NB4 (cell line): ENCODE measurements around the gene CACNB3.

Experiments
- DNase-seq: peaks from one replicate; pipeline ENCODE4 v3.0.0; 2010; ENCODE audit warnings: low read depth
- H3K4me3 ChIP-seq: one replicate; pipeline ENCODE4 v1.5.1; 2011; ENCODE audit warnings: mild to moderate bottlenecking, low read depth, low read length, moderate library complexity
- MYC ChIP-seq: IDR thresholded peaks from 2 replicates; pipeline ENCODE4 v1.6.1; 2011; ENCODE audit warnings: low read depth, low read length
- POLR2A ChIP-seq: IDR thresholded peaks from 2 replicates; pipeline ENCODE4 v1.6.1; 2011; ENCODE audit warnings: mild to moderate bottlenecking; ENCODE audit not compliant: insufficient read length; ENCODE audit errors: extremely low read depth
- TF ChIP-seq, protein P1 (sequence below): IDR thresholded peaks from one replicate; pipeline ENCODE4 v1.5.1; 2012; ENCODE audit warnings: low read depth, low read length
- TF ChIP-seq, protein P2 (sequence below): IDR thresholded peaks from 2 replicates; pipeline ENCODE4 v1.6.1; 2011; ENCODE audit warnings: low read depth, low read length

The CACNB3 gene

DNA sequence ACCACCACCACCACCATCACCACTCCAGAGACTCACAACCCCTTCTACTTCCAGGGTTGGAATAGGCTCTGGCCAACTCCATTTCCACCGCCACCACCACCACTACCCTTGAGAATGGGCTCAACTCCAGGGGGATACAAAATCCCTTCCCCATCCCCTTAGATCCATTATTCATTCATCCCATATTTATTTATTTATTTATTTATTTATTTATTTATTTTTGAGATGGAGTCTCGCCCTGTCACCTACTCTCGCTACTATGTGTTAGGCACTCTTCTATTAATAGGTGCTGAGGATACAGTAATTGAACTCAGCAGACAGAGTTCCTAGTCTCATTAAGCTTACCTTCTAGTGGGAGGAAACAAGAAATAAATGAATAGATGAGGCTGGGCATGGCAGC is 24.6 kb upstream of the CACNB3 start:
- DNase-seq = no peak
- no peak overlapping the region for H3K4me3 ChIP-seq
- TF ChIP-seq, protein P1, sequence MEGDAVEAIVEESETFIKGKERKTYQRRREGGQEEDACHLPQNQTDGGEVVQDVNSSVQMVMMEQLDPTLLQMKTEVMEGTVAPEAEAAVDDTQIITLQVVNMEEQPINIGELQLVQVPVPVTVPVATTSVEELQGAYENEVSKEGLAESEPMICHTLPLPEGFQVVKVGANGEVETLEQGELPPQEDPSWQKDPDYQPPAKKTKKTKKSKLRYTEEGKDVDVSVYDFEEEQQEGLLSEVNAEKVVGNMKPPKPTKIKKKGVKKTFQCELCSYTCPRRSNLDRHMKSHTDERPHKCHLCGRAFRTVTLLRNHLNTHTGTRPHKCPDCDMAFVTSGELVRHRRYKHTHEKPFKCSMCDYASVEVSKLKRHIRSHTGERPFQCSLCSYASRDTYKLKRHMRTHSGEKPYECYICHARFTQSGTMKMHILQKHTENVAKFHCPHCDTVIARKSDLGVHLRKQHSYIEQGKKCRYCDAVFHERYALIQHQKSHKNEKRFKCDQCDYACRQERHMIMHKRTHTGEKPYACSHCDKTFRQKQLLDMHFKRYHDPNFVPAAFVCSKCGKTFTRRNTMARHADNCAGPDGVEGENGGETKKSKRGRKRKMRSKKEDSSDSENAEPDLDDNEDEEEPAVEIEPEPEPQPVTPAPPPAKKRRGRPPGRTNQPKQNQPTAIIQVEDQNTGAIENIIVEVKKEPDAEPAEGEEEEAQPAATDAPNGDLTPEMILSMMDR = no peak
- TF ChIP-seq, protein P2, sequence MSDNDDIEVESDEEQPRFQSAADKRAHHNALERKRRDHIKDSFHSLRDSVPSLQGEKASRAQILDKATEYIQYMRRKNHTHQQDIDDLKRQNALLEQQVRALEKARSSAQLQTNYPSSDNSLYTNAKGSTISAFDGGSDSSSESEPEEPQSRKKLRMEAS = no peak
- TF ChIP-seq MYC (no peak), POLR2A (no peak)

DNA sequence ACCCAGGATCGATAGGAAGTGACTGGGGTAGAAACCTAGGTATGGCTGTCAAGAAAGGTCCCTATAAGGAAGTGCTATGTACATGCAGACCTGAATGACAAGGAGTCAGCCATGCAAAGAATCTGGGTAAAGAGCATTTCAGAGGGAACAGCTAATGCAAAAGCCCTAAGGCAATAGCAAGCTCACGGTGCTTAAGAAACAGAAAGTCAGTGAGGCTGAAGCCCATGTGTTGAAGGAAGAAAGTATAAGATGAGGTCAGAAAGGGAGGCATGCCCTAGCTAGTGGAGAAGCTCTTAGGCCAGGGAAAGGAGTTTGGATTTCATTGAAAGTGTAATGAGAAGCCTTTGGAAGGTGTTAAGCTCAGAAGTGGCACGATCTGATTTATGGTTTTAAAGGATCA is 23.4 kb upstream of the CACNB3 start:
- no peak for DNase-seq

DNA sequence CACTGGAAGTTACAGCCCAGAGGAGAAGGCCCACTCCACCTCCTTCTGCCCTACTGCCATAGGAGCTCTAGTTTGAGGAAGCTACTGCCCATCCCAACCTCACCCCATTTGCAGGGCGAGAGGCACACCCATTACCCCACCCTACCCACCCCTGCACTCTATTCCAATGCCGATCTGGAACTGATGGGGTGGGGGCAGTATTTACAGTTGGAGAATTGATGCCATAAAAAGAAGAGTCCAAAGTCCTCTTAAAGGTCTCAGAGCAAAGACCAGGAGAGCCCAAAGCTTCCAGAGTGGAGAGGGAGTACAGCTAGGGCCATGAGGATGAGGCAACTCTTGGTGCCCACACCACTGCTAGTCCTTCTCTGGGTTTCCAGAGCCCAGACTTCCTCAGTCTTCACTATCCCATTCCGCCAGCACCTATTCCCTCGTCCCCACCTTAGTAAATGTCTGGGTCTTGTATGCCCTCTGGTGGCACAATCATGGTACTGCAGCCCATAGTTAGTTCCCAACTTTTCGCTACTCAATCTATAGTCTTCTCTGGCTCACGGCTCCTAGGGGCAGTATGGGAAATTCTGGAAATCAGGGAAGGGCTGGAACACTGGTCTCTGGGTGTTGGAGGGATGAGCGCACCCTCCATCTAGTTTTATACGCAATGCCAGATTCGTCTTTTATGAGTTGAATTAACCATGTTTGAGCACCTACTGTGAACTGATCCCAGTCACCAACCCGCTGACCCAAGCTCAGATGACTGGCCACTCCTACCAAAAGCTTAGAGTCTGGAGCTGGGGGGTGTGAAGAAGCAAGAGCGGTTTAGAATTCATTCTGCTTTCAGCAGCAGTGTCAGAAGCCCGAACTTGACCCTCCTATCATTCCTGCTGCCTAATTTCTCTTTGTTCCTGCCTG is 22.5 kb upstream of the CACNB3 start:
- no peak overlapping the region for H3K4me3 ChIP-seq
- peak; percentile 75 for DNase-seq
- TF ChIP-seq, protein P1 = peak; percentile 98
- TF ChIP-seq, protein P2 = no peak
- TF ChIP-seq MYC (no peak), POLR2A (no peak)

More for the DNA sequence above, 23.4 kb upstream of the CACNB3 start:
- TF ChIP-seq MYC = no peak
- TF ChIP-seq POLR2A = no peak
- TF ChIP-seq, protein P1 = no peak
- TF ChIP-seq, protein P2 = no peak
- no peak overlapping the region for H3K4me3 ChIP-seq

DNA sequence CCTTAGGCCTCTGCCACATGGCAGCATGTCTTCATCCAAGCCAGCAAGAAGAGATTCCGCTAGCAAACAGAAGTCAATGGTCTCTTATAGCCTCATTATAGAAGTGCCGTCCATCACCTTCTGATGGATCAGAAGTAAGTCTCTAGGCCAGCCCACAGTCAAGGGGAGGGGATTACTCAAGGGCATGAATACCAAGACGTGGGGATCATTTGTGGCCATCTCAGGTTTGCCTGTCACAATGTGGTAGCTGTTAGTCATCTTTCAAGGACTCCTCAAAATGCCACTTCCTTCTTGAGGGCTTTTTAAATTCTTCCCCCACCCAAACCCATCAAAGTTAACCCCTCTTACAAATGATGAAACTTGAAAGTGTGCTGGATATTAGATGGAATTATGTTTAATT is 21.3 kb upstream of the CACNB3 start:
- TF ChIP-seq, protein P2 = no peak
- no peak overlapping the region for H3K4me3 ChIP-seq
- DNase-seq = peak; percentile 88

DNA sequence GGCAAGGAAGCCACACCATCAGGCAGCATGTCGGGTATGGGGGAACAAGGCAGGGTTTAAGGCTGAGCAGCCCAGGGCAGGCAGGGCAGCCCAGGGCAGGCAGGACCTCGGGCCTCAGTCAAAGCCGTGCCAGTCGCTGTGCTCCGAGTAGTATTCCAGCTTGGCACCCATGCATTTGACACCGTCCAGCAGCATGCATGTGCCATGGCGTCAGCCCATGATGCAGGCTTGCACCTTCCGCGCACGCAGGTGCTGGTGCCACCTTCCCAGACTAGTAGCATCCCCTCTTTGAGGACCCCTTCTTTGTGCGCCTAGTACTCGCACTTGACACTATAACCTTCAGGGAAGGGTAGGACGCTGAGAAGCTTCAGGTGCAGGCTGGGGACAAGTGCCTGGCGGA is 17.8 kb upstream of the CACNB3 start:
- TF ChIP-seq, protein P1 = no peak
- TF ChIP-seq POLR2A (no peak), MYC (no peak)
- TF ChIP-seq, protein P2 = no peak
- no peak for DNase-seq
- no peak overlapping the region for H3K4me3 ChIP-seq

DNA sequence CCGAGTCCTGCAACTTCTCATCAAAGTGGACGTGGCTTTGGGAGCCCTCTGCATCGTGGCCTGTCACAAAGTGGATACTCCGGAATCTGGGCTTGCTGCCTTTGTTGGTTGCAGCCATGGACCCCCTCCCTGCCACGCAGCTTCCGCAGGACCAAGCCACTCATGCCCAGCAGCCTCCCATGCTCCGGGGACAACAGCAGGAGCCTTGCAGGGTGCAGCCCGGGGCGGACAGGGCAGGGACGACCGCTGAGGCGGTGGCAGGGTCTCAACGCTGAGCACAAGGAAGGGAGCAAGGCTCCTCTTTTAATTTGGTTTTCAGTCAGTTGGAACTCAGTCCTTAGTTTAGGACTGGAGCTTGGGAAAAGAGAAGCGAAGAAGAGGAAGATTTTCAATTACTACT is 17.3 kb upstream of the CACNB3 start:
- DNase-seq = no peak
- no peak overlapping the region for H3K4me3 ChIP-seq
- TF ChIP-seq, protein P1 = no peak
- no peak for TF ChIP-seq POLR2A
- TF ChIP-seq, protein P2 = no peak
